ENCODE measurements around the gene BTBD9.
"Not testable (repeated sequence)": the region's sequence is repeated elsewhere in the genome, so short reads cannot be mapped to it uniquely, and the experiment has no call there.

Gene BTBD9

DNA sequence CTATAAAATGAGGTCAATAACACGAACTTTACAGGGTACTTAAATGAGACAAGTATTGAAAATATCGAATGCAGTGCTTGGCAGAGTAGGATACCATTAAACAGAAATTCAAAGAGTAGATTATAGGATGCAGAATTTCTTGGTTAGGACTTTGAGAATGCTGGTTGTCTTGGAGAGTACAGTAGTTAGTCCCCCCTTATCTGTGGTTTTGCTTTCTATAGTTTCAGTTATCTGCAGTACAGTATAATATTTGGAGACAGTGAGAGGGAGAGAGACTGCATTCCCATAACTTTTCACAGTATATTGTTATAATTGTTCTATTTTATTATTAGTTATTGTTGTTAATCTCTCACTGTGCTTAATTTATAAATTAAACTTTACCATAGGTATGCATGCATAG is 290.5 kb downstream of the BTBD9 start:
- Histone ChIP-seq H3K4me1 (ENCODE audit: control insufficient read depth, low read depth, low read length) (peaks cover 14% of the 10 kb centered on the region), H3K27me3 (ENCODE audit: control insufficient read depth, insufficient read depth, low read length) (no peaks in the 10 kb centered on the region), H3K9me3 (ENCODE audit: control insufficient read depth, low read depth, low read length) (no peaks in the 10 kb centered on the region), H3K4me3 (ENCODE audit: low read length) (no peak overlapping the region), H3K27ac (ENCODE audit: low read length) (no peak overlapping the region), H3K36me3 (ENCODE audit: control insufficient read depth, low read depth, low read length) (no peaks in the 10 kb centered on the region), H3K9ac (ENCODE audit: low read length) (no peak overlapping the region)

DNA sequence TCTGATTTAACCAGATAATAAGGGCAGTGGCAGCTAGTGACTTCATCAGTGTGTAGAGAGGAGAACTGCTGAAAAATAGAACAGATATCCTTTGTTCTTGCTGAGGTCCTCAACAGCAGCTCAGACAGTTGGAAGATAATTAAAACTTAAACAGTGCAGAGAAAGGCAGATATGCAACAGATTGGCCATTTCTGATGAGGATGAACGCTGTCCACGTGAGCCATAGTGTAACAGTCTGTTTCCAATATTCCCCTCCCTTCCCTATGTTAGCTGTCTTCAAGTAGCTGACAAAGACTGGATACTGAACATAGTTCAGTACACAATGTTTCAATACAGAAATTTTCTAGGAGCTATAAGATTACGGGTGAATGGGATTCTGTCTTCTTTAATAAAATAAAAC is 291.4 kb downstream of the BTBD9 start:
- Histone ChIP-seq H3K27ac (ENCODE audit: low read length) (no peak overlapping the region), H3K36me3 (ENCODE audit: control insufficient read depth, low read depth, low read length) (no peaks in the 10 kb centered on the region), H3K9me3 (ENCODE audit: control insufficient read depth, low read depth, low read length) (no peaks in the 10 kb centered on the region), H3K9ac (ENCODE audit: low read length) (no peak overlapping the region), H3K27me3 (ENCODE audit: control insufficient read depth, insufficient read depth, low read length) (no peaks in the 10 kb centered on the region), H3K4me3 (ENCODE audit: low read length) (no peak overlapping the region), H3K4me1 (ENCODE audit: control insufficient read depth, low read depth, low read length) (peaks cover 14% of the 10 kb centered on the region)

DNA sequence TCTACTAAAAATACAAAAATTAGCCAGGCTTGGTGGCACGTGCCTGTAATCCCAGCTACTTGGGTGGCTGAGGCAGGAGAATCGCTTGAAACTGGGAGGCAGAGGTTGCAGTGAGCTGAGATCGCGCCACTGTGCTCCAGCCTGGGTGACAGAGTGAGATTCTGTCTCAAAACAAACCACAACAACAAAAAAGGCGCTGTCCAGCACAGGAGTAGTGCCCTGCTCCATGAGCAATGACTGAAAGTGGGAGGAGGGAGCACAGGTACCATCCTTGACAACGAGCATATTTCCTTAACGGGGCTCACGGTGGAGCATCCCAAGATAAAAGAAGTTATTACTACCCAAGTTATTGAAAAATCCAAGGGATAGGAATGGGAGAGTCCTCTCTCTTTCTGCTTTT is 291.9 kb downstream of the BTBD9 start:
- not testable (repeated sequence) for H3K27ac ChIP-seq (ENCODE audit: low read length); H3K36me3 ChIP-seq (ENCODE audit: control insufficient read depth, low read depth, low read length)

DNA sequence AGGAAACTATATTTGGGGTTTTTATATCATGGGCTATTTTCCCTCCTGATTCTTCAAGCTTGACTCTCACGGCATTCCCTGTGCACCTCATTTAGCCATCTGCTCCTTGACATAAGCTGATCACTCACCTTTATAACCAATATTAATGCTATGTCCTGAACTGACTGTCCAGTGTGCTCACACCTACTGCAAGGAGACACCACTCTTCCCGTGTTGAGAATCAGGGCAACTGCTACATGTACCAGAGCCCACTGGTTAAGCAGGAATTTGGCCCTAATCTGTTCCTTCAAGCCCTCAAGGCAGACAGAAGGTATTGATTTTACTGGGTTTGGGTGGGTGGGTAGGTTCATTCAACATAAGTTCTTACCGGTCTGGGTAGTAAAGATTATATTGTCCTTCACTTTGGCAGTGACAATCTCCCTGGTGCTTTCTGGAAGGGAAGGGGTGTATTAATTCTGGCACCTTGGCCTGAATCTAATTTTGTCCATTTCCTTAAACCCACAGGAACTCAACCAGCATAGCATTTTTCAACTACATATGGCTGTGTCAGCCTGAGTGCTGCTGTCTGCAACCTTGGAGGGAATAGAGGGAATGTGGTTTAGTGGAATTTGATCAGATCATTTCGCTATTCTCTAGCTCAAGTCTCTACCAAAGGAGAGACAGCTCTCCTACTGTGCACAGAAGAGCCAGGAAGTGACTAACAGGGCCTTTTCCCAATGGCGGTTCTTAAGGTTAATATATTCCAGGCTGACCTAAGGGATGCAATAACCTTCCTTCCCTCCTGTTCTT is 293.2 kb downstream of the BTBD9 start:
- no peak overlapping the region for H3K9ac ChIP-seq (ENCODE audit: low read length)
- H3K36me3 ChIP-seq (ENCODE audit: control insufficient read depth, low read depth, low read length) = no peaks in the 10 kb centered on the region
- H3K4me3 ChIP-seq (ENCODE audit: low read length) = no peak overlapping the region
- no peaks in the 10 kb centered on the region for H3K27me3 ChIP-seq (ENCODE audit: control insufficient read depth, insufficient read depth, low read length)
- H3K9me3 ChIP-seq (ENCODE audit: control insufficient read depth, low read depth, low read length) = no peaks in the 10 kb centered on the region
- H3K27ac ChIP-seq (ENCODE audit: low read length) = no peak overlapping the region
- H3K4me1 ChIP-seq (ENCODE audit: control insufficient read depth, low read depth, low read length) = peaks cover 14% of the 10 kb centered on the region

More for the DNA sequence above, 291.9 kb downstream of the BTBD9 start:
- H3K9ac ChIP-seq (ENCODE audit: low read length); H3K4me3 ChIP-seq (ENCODE audit: low read length); H3K27me3 ChIP-seq (ENCODE audit: control insufficient read depth, insufficient read depth, low read length); H3K9me3 ChIP-seq (ENCODE audit: control insufficient read depth, low read depth, low read length): not testable (repeated sequence)
- peaks cover 14% of the 10 kb centered on the region for H3K4me1 ChIP-seq (ENCODE audit: control insufficient read depth, low read depth, low read length)

DNA sequence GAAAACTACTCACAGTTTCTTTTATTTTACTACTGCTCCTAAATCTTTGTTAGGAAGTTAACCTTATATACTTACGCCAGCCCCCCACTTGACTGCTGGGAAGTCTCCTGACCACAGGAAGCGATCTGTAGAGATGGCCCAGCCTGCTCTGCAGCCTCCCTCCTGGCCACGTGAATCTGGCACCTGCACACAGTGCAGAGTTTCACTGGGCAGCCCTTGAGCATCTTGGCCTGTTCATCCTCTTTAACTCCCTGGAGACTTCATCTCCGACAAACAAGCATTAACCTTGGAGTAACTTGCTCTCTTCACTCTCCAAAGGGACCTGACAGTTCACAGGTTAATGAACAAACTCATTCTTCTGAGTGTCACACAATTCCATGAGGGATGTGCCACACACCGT is 294.1 kb downstream of the BTBD9 start:
- no peak overlapping the region for H3K27ac ChIP-seq (ENCODE audit: low read length)
- no peak overlapping the region for H3K4me3 ChIP-seq (ENCODE audit: low read length)
- no peak overlapping the region for H3K9ac ChIP-seq (ENCODE audit: low read length)

DNA sequence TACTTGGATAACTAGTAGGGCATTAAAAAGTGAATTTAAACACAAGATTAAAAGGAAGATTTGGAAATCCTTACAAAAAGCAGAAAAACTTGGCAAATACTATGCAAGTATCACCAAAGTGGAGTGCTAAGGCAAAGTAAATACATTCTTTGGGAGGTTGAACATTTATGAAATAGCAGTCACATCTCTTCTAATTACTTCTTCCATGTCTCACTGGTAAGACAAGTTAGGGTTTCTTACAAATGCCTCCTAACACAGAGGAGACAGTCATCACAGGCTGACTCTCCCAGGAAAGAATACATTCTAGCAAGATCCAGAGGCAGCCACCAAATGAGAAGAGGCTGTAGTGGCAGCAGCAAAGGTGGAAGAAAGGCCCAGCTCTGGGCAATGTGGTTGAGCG is 298.2 kb downstream of the BTBD9 start:
- H3K27ac ChIP-seq (ENCODE audit: low read length) = no peak overlapping the region
- no peaks in the 10 kb centered on the region for H3K9me3 ChIP-seq (ENCODE audit: control insufficient read depth, low read depth, low read length)
- H3K9ac ChIP-seq (ENCODE audit: low read length) = no peak overlapping the region
- H3K27me3 ChIP-seq (ENCODE audit: control insufficient read depth, insufficient read depth, low read length) = no peaks in the 10 kb centered on the region
- no peaks in the 10 kb centered on the region for H3K4me1 ChIP-seq (ENCODE audit: control insufficient read depth, low read depth, low read length)
- H3K4me3 ChIP-seq (ENCODE audit: low read length) = no peak overlapping the region
- no peaks in the 10 kb centered on the region for H3K36me3 ChIP-seq (ENCODE audit: control insufficient read depth, low read depth, low read length)

More for the DNA sequence above, 294.1 kb downstream of the BTBD9 start:
- Histone ChIP-seq H3K36me3 (ENCODE audit: control insufficient read depth, low read depth, low read length) (no peaks in the 10 kb centered on the region), H3K27me3 (ENCODE audit: control insufficient read depth, insufficient read depth, low read length) (no peaks in the 10 kb centered on the region), H3K4me1 (ENCODE audit: control insufficient read depth, low read depth, low read length) (peaks cover 10% of the 10 kb centered on the region), H3K9me3 (ENCODE audit: control insufficient read depth, low read depth, low read length) (no peaks in the 10 kb centered on the region)

DNA sequence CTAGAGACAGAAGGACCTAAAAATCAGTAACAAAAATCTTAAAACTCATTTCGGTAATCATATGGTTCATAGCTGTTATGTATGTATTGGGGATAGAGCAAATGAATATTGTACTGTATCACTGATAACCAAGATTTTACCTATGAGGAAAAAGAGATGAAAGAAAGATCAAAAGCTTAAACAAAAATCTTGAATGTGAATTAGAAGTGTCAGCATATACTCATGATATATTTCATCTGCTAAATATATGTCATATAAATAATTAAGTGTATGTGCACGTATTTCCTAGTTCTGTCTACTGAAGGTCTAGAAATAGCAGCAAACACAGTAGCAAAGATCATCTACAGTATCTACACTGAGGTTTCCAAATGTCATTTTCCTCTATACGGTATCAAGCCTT is 299.8 kb downstream of the BTBD9 start:
- H3K9ac ChIP-seq (ENCODE audit: low read length) = no peak overlapping the region
- H3K9me3 ChIP-seq (ENCODE audit: control insufficient read depth, low read depth, low read length) = no peaks in the 10 kb centered on the region
- no peak overlapping the region for H3K27ac ChIP-seq (ENCODE audit: low read length)
- no peak overlapping the region for H3K4me3 ChIP-seq (ENCODE audit: low read length)
- no peaks in the 10 kb centered on the region for H3K4me1 ChIP-seq (ENCODE audit: control insufficient read depth, low read depth, low read length)
- H3K27me3 ChIP-seq (ENCODE audit: control insufficient read depth, insufficient read depth, low read length) = no peaks in the 10 kb centered on the region
- no peaks in the 10 kb centered on the region for H3K36me3 ChIP-seq (ENCODE audit: control insufficient read depth, low read depth, low read length)

DNA sequence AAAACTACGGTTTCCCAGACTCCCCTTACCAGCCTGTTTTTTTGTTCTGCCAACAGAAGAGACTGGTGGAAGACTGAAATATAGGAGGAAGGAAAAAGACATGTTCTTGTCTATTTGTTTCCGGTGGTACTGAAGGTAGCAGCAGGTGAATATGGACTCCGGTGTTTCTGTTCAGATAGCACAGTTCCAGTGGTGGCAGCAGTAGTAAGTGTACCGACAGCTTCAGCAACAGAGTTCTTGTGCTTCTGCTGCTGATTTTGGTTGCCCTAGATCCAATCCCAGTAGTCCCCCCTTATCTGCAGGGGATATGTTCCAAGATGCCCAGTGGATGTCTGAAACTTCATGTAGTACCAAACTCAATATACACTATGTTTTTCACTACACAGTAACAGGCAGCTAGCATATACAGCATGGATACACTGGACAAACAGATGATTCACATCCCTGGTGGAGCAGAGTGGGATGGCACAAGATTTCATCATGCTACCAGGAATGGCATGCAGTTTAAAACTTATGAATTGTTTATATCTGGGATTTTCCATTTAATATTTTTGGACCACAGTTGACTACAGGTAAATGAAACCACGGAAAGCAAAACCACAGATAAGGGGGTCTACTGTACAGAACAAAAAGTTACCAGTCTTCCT is 301.8 kb downstream of the BTBD9 start:
- no peaks in the 10 kb centered on the region for H3K27me3 ChIP-seq (ENCODE audit: control insufficient read depth, insufficient read depth, low read length)
- H3K27ac ChIP-seq (ENCODE audit: low read length) = no peak overlapping the region
- no peak overlapping the region for H3K4me3 ChIP-seq (ENCODE audit: low read length)
- H3K36me3 ChIP-seq (ENCODE audit: control insufficient read depth, low read depth, low read length) = no peaks in the 10 kb centered on the region
- no peaks in the 10 kb centered on the region for H3K9me3 ChIP-seq (ENCODE audit: control insufficient read depth, low read depth, low read length)
- H3K4me1 ChIP-seq (ENCODE audit: control insufficient read depth, low read depth, low read length) = no peaks in the 10 kb centered on the region
- H3K9ac ChIP-seq (ENCODE audit: low read length) = no peak overlapping the region

DNA sequence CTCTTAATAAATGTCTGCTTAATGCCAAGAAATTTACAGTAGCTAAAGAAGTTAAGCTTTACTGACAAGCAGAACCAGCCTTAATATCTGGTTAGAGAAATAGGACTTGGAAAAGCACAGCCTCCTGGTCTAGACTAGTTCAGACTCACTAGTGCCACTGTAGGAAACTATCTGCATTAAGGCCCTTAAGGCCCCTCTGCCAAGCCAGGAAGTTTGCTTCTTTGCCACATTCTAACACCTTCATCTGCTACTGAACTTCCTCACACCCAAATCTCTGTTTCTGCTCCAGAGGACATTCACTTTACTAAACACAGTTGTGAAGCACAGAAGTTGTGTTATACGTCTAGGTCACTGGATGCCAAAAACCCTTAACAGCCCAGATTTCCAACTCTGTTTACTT is 302.8 kb downstream of the BTBD9 start:
- H3K9me3 ChIP-seq (ENCODE audit: control insufficient read depth, low read depth, low read length) = no peaks in the 10 kb centered on the region
- no peak overlapping the region for H3K27ac ChIP-seq (ENCODE audit: low read length)
- H3K4me3 ChIP-seq (ENCODE audit: low read length) = no peak overlapping the region
- H3K4me1 ChIP-seq (ENCODE audit: control insufficient read depth, low read depth, low read length) = no peaks in the 10 kb centered on the region
- no peaks in the 10 kb centered on the region for H3K27me3 ChIP-seq (ENCODE audit: control insufficient read depth, insufficient read depth, low read length)
- no peaks in the 10 kb centered on the region for H3K36me3 ChIP-seq (ENCODE audit: control insufficient read depth, low read depth, low read length)
- no peak overlapping the region for H3K9ac ChIP-seq (ENCODE audit: low read length)

DNA sequence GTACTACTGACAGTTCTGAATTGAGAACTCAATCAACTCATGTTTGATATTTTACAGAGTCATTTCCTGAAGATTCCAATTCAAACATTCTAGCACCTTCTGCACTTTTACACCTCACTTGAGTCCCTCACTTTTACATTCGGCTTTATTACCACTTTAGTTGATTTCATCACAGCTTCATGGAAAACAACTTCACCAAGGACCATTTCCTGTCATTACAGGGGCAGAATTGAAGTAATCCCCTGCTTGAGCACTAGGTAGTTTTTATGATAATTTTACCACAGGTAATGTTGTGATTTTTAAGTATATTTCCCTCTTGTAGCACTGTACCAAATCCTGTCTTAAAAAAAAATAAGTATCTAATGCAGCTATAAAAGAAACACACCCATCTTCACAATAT is 312.9 kb downstream of the BTBD9 start:
- Histone ChIP-seq H3K27ac (ENCODE audit: low read length) (no peak overlapping the region), H3K4me1 (ENCODE audit: control insufficient read depth, low read depth, low read length) (no peaks in the 10 kb centered on the region), H3K9me3 (ENCODE audit: control insufficient read depth, low read depth, low read length) (no peaks in the 10 kb centered on the region), H3K4me3 (ENCODE audit: low read length) (no peak overlapping the region), H3K9ac (ENCODE audit: low read length) (no peak overlapping the region), H3K36me3 (ENCODE audit: control insufficient read depth, low read depth, low read length) (no peaks in the 10 kb centered on the region), H3K27me3 (ENCODE audit: control insufficient read depth, insufficient read depth, low read length) (no peaks in the 10 kb centered on the region)

DNA sequence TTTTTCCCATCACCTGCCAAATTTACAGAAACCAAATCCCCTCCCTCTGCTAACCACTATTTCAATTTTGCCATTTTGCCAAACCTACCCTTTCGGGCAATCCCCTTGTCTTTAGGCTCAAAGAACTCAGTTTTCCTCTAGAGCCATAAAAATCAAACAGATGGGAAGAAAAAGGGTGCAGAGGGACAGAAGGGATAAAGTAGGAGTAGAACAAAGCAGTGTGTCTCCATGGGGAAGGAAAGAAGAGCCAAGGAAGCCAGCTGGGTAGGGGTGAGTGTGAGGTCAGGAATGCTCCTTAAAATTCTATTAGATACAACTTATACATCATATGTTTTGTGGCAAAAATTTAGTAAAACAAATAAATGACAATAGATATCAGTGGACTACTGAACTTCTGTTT is 316.5 kb downstream of the BTBD9 start:
- Histone ChIP-seq H3K27ac (ENCODE audit: low read length) (no peak overlapping the region), H3K36me3 (ENCODE audit: control insufficient read depth, low read depth, low read length) (no peaks in the 10 kb centered on the region), H3K4me1 (ENCODE audit: control insufficient read depth, low read depth, low read length) (no peaks in the 10 kb centered on the region), H3K4me3 (ENCODE audit: low read length) (no peak overlapping the region), H3K27me3 (ENCODE audit: control insufficient read depth, insufficient read depth, low read length) (no peaks in the 10 kb centered on the region), H3K9ac (ENCODE audit: low read length) (no peak overlapping the region), H3K9me3 (ENCODE audit: control insufficient read depth, low read depth, low read length) (no peaks in the 10 kb centered on the region)

DNA sequence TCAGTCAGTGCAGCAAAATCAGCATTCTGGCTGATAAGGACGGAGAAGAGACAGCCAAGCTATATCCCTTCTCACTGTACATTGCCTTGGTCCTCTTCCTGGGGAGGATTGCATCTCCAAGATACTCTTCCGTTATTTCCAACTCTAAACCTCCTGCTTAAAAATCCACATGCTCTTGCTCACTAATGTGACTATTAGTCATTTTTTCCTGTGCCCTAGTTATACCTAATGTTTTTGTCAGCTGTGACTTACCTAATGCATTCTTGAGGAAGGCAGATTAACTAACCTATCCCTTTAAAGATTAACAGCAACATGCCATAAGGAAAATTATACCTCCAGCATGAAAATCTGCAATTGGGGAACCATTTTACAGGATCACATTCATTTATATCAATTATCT is 317.6 kb downstream of the BTBD9 start:
- no peaks in the 10 kb centered on the region for H3K36me3 ChIP-seq (ENCODE audit: control insufficient read depth, low read depth, low read length)
- no peak overlapping the region for H3K4me3 ChIP-seq (ENCODE audit: low read length)
- no peaks in the 10 kb centered on the region for H3K27me3 ChIP-seq (ENCODE audit: control insufficient read depth, insufficient read depth, low read length)
- H3K4me1 ChIP-seq (ENCODE audit: control insufficient read depth, low read depth, low read length) = no peaks in the 10 kb centered on the region
- no peak overlapping the region for H3K27ac ChIP-seq (ENCODE audit: low read length)
- no peaks in the 10 kb centered on the region for H3K9me3 ChIP-seq (ENCODE audit: control insufficient read depth, low read depth, low read length)
- H3K9ac ChIP-seq (ENCODE audit: low read length) = no peak overlapping the region
